ENCODE results near the gene TMEM253.

Gene TMEM253

GRCh38 chr14:21100931-21101330, at the start of gene TMEM253:
Gene TMEM253 (plus strand): TSS chr14:21101066. CDS start chr14:21101344, 278 bp downstream.
- TF ChIP-seq JUND (IDR thresholded peaks at IDR 0.05; ENCODE audit: low read depth): no peak
- no peak for DNase-seq (ENCODE audit: low read depth in 1 of 2, low spot score in 1 of 2)
- in situ Hi-C loops (cut with HindIII; ENCODE audit: low pct_unique_long_range_greater_than_20kb, low sequenced_read_pairs): no loop called here

- DNase-seq (ENCODE audit: low read depth in 1 of 2, low spot score in 1 of 2): no peak
- no peak for TF ChIP-seq JUND (IDR thresholded peaks at IDR 0.05; ENCODE audit: low read depth)
- in situ Hi-C loops (cut with HindIII; ENCODE audit: low pct_unique_long_range_greater_than_20kb, low sequenced_read_pairs): no loop called here
Measured at GRCh38 chr14:21053184-21054122, 47.4 kb upstream of the TMEM253 start.

GRCh38 chr14:21054123-21054767, 46.6 kb upstream of the TMEM253 start:
- DNase-seq (ENCODE audit: low read depth in 1 of 2, low spot score in 1 of 2): no peak
- in situ Hi-C loops (cut with HindIII; ENCODE audit: low pct_unique_long_range_greater_than_20kb, low sequenced_read_pairs): no loop called here
- no peak for TF ChIP-seq JUND (IDR thresholded peaks at IDR 0.05; ENCODE audit: low read depth)

GRCh38 chr14:21054768-21055145, 46.1 kb upstream of the TMEM253 start:
- no peak for TF ChIP-seq JUND (IDR thresholded peaks at IDR 0.05; ENCODE audit: low read depth)
- in situ Hi-C loops (cut with HindIII; ENCODE audit: low pct_unique_long_range_greater_than_20kb, low sequenced_read_pairs): no loop called here

GRCh38 chr14:21055432-21056117, 45.3 kb upstream of the TMEM253 start:
- in situ Hi-C loops (cut with HindIII; ENCODE audit: low pct_unique_long_range_greater_than_20kb, low sequenced_read_pairs): no loop called here
- no peak for TF ChIP-seq JUND (IDR thresholded peaks at IDR 0.05; ENCODE audit: low read depth)
- no peak for DNase-seq (ENCODE audit: low read depth in 1 of 2, low spot score in 1 of 2)

More at GRCh38 chr14:21054768-21055145, 46.1 kb upstream of the TMEM253 start:
- no peak for DNase-seq (ENCODE audit: low read depth in 1 of 2, low spot score in 1 of 2)

- DNase-seq (ENCODE audit: low read depth in 1 of 2, low spot score in 1 of 2): no peak
- no peak for TF ChIP-seq JUND (IDR thresholded peaks at IDR 0.05; ENCODE audit: low read depth)
- in situ Hi-C loops (cut with HindIII; ENCODE audit: low pct_unique_long_range_greater_than_20kb, low sequenced_read_pairs): no loop called here
Measured at GRCh38 chr14:21056520-21057163, 44.2 kb upstream of the TMEM253 start.

GRCh38 chr14:21057803-21058675, 42.8 kb upstream of the TMEM253 start, which contains the start of gene RNASE8:
Gene RNASE8 (plus strand): TSS chr14:21057822. CDS start chr14:21057893, 71 bp downstream.
- no peak for DNase-seq (ENCODE audit: low read depth in 1 of 2, low spot score in 1 of 2)
- TF ChIP-seq JUND (IDR thresholded peaks at IDR 0.05; ENCODE audit: low read depth): no peak
- in situ Hi-C loops (cut with HindIII; ENCODE audit: low pct_unique_long_range_greater_than_20kb, low sequenced_read_pairs): no loop called here

- DNase-seq (ENCODE audit: low read depth in 1 of 2, low spot score in 1 of 2): no peak
- in situ Hi-C loops (cut with HindIII; ENCODE audit: low pct_unique_long_range_greater_than_20kb, low sequenced_read_pairs): no loop called here
- no peak for TF ChIP-seq JUND (IDR thresholded peaks at IDR 0.05; ENCODE audit: low read depth)
Measured at GRCh38 chr14:21058903-21059302, 42.0 kb upstream of the TMEM253 start.

- in situ Hi-C loops (cut with HindIII; ENCODE audit: low pct_unique_long_range_greater_than_20kb, low sequenced_read_pairs): no loop called here
- no peak for TF ChIP-seq JUND (IDR thresholded peaks at IDR 0.05; ENCODE audit: low read depth)
- no peak for DNase-seq (ENCODE audit: low read depth in 1 of 2, low spot score in 1 of 2)
Measured at GRCh38 chr14:21059842-21060613, 40.8 kb upstream of the TMEM253 start.

- DNase-seq (ENCODE audit: low read depth in 1 of 2, low spot score in 1 of 2): no peak
- TF ChIP-seq JUND (IDR thresholded peaks at IDR 0.05; ENCODE audit: low read depth): no peak
- in situ Hi-C loops (cut with HindIII; ENCODE audit: low pct_unique_long_range_greater_than_20kb, low sequenced_read_pairs): no loop called here
Measured at GRCh38 chr14:21060614-21061346, 40.1 kb upstream of the TMEM253 start.

Data from T47D (cell line).